Renal cortex interstitium (tissue), 11 donors: ENCODE measurements around the gene STAT4. TPM values are rescaled to one million over a fixed set of nuclear protein-coding genes. Genes with fewer than 3 reads are reported as not detected.

Experiments used
- DNase-seq, 11 donors: peaks; one replicate each; pipeline ENCODE4 v3.0.0-alpha.2; 2013; ENCODE audit warnings: low read depth in 9 of 11, low spot score in 4 of 11; ENCODE audit errors: extremely low read depth in 1 of 11
- polyA plus RNA-seq, 3 donors: library from polyadenylated mRNA; unstranded; fragments of 120-200 nt; gene quantifications; one replicate each; pipeline ENCODE4 v1.2.1, GENCODE V29; 2013; ENCODE audit not compliant: insufficient read length in 3 of 3

STAT4 gene
- polyA plus RNA-seq, 3 donors = 7.6 to 11.5 (median 10.1) TPM

DNA sequence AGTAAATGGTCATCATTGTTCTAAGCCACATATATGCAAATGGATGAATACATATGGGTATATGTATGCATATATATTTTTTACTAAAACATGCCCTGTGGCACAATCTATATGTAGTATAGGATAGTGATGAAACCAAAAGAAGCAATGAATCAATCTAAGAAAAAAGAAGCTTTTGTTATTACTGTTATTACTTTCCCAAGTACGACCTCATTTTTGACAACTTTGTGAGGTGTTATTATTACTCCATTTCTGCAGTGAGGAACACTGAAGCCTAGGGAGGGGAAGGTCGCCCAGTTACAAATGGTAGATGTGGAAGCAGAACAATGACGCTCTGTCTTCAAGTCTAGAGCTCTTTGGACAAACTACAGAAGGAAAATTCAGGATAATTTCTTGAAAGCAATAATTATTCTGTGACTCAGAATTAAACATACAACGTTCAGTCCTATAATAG, 38.3 kb downstream of the STAT4 start:
- no peak for DNase-seq

DNA sequence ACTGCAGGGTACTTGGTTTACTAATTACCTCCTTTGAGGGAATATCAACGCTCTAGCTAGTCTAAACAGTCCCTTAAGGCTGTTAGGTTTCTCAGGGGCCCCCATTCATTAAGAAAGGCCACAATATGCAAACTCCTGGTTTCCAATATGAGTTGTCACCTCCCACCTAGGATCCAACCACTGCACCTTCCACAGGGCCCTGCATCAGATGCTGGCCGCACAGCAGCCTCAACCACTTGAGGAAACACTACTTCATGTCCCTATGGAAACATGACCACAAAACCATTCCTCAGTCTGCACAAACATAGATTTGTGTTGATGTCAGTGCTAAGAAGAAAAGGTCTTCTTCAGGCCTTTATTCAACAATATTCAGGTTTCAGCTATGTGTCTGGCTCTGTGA, 40.9 kb downstream of the STAT4 start:
- DNase-seq = no peak

DNA sequence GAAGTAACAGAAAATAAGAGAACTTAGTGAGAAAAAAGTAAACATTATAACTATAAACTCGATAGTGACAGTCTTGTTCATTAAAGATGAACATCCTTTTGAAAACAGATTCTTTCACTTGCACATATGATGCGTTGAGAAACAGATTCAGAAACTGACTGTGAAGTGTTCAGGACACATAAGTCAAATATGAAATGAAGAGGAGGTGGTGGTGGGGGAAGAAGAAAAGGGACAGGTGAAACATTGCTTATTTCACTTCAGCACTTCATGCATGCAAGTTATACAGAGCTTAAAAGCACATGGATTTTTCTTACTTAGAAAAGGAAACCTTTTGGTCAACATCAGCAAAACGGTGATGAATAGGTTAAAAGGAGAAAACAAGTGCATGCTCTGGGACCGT, 42.5 kb downstream of the STAT4 start:
- no peak for DNase-seq

DNA sequence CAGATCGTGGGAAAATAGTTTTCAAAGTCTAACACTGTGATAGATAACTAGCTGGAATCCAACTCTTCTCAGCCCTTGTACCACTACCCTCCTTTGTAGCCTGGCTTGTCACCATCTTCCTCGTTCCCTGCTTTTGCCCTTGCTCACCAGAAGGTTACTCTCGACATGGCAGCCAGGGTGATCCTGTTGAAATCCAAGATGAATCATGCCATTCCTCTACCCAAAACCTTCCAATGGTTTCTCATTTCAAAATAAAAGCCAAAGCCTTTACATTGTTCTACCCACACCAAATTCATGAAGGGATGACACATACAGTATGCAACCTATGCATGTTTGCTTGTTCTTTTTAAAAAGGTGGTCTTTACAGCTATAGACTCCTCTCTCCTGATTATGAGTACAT, 45.7 kb downstream of the STAT4 start:
- DNase-seq = no peak

DNA sequence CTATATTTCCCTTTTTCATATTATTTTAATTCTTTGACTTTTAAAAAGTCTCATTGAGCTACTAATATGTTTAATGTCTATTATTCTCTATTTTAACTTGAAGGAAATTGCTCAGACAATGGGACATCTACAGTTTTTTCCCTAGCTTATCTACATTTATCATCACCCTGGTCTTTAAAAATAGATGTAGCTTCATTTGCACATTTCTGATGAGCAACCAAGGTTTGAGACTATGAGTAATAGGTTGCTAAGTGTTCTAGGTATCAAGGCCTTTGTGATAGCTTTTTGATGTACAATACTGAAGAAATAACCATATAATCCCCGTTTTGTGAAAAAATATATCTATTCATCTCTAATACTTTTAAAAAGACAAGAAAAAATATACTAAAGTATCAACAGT, 47.0 kb downstream of the STAT4 start:
- no peak for DNase-seq

DNA sequence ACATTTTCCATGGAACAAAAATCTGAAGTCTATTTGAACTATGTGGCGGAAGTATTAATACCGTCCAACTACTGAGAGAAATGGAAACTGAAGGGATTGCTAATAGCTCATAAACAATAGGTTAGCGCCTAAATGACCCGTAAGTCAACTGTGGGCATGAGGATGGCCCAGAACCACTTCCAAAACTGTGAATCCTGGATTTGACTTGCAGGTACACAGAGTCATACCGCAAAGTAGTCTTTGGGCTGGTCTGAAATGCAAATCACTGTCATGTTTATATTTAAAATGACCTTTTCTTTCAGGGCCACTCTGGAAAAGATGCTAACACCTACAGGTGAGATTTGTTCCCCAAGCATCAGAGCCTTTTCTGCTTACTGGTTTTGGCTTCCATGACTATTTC, 50.6 kb downstream of the STAT4 start:
- DNase-seq = no peak

DNA sequence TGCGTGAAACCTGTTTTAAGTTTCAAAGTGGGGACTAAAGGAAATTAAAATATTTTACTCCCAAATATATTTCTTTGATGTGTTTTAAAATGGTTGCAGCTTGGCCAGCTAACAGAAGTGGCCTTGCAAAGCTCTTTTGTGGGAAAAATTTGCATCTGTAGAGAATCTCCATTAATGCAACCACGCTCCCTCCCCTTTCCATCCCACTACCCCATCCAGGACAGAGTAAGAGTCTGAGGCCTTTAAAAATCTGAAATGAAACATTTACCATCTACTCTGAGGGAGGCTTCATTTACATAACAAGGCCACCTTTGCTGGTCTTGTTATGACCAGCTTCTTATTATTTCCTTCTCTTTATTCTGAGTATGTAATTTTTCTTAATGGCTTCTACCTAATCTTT, 63.5 kb downstream of the STAT4 start:
- no peak for DNase-seq

DNA sequence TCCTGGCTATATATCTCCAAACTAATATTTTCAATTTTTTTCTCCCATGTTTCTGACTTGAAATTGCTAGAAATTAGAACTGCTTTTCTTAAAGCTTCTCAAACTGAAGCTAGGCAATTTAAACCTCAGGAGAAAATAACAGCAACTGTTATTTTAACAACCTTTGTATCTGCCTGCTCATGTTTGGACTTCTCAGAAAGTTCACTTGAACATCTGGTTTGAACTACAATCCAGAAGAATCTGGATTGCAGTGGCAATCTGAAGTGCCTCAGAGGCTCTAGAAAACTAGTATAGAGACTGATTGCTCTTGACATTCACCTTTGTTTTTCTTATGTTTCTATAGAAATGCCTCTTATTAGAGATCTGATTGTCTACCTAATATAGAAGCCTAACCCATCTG, 64.1 kb downstream of the STAT4 start:
- DNase-seq = no peak

DNA sequence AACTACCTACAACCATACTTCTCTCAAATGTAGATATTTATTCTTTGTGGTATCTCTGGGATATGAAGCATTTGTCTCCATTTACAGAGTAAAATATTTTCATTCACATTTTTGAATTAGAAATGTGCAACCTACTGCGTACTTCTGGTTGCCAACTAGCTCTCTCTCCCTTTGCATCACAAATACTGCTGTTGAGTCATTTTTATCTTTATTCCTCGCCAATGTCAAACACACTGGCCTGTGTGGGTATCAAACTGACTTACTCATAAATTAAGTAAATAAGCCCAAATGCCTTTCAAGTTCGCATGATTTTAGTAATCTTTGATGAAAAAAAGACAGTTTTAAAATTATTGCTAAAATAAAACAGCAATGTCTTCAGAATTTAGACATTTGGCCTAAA, 67.3 kb downstream of the STAT4 start:
- no peak for DNase-seq

DNA sequence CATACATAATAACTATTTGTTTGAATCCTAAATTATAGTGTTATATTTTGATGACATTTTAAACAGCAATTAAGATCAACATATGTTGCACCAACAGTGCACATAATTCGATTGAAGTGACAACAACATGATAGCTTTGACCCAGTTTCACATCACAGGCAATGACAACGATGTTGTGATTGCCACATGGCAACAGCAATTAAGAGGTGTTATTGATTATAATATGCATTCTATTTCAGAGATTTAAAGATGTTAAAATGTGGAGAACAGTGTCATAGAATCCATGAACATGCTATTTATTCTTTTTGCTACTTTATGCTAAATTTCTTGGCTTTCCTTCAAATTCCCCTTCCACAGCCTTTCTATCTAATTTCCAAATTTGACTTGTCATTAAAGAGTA, 68.5 kb downstream of the STAT4 start:
- no peak for DNase-seq

DNA sequence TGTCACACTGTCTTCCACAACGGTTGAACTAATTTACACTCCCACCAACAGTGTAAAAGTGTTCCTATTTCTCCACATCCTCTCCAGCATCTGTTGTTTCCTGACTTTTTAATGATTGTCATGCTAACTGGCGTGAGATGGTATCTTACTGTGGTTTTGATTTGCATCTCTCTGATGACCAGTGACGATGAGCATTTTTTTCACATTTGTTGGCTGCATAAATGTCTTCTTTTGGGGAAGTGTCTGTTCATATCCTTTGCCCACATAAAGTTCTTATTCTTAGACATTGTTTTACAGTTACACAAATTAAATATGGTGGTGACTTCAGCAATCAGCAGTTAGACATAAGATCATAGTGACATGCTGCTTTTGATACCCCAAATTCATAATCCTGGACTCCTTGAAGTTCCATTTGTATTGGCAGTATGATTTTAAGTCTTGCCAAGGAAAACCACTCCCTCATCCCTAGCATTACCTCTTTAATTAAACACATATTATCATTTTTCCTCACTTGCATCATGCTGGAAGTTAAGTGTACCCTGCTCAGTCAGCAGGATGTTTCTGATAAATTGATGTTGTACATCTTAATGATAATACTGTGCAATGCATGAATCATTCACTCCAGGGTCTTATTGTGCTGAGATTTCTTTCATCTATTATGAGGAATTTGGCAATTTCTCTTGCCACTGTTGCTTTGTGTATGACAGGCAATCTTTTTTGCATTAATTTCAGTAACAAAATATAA, 69.2 kb downstream of the STAT4 start:
- DNase-seq = no peak

DNA sequence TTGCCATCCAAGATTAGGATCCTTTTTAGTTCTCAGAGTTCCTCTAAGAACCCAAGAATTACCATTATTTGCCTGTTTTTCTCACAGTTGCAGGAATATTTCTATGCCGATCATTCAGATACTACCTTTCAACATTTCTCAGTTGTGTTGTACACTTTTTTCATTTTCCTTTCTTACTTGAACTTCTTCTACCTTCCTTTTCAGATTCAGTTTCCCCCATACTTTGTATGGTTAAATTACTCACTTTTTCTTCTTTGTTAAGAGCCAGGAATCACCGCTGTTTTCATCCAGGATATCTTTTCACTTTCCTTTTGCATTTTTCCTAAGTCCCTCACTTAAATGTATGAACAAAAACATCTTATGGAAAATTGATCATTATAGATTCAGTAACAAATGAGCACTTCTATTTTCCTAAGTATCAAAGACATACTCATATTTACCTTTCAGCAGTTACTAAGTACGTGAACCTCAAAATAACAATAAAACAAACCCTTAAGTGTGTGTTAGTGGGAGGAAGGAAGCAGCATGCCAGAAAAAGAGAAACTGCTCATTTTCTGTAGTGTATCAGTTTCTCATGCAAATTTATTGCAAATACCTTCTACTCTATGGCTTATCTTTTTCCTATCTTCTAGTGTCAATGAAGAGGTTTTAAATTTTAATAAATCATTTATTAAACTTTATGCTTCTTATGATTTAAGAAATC, 72.5 kb downstream of the STAT4 start:
- DNase-seq = no peak

DNA sequence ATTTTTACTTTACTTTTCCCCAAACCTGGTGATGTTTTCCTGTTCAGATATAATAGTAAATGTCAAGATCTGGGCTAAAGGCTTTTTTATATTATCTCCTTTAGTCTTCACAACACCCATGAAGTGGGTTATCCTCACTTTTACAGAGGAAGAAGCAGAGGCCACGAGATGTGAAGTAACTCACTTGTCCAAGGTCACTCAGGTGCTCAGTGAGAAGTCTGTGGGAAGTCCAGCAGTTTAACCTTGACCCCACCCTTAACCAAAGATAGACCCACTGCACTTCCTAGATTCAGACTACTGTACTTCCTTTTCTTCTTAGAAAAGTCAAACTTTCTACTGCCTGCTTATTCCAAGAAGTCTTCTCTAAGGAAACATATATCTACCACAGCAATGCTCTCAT, 80.5 kb downstream of the STAT4 start:
- DNase-seq = no peak

DNA sequence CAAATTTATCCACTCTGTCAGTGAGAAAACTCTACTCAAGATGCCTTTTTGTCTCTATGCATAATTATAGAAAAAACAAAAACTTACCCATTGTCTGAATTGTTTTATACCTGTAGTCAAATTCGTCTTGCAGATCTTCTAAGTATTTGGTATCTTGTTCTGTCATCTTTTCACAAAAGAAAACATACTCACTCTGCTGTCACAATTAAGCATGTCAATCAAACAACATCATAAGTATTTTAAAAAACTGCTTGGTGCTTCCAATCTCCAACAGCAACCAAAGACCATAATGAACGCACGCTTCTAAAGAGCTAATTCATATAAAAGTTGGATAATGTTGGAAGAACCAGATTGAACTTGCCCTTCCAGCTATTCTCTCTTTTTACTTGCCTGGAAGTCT, 81.2 kb downstream of the STAT4 start:
- DNase-seq = no peak

DNA sequence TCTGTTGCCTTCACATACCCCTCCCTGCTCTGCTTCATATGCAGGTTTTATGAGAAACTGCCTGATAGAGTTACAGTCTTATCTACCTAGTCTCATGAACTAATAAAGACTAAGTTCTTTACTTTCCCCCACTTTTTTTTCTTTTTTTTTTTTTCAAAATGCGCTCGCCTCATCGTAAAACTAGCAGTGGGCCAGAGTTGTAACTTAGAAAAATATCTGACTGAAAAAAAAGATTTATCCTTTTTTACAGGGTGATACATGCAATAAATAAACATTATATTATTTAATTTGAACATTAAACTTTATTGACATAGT, 83.9 kb downstream of the STAT4 start:
- DNase-seq = no peak

DNA sequence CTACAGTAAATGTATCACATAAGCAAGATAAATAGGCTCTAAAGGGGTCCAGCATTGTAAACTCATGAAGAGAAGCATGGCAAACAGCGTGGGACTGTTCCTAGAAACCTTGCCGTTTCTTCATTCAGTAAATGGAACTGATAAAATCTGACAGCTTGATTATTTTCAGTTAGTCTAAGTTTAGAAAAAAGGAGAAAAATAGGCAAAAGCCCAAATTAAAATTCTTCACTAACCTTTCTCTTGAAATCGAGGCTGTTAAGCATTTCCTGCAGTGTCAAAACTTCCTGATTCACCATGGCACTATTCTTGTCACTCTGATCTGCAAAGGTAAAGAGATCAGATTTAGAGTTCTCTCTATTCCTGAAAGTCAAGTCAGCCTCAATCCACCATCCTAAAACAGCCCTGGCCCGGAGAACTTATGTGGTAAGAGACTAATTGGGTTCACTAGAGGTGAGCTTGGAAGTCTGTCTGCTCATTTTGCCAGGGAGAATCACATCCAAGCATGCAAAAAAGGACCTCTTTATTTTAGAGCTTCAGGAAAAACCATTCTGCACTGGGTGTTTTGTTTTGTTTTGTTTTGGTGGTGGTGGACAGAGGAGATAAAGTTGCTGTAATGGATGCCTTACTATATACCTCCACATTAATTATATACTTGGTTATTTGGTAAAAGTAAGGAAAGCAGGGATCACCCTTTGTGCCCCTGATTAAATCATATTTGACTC, 84.4 kb downstream of the STAT4 start:
- DNase-seq = no peak

DNA sequence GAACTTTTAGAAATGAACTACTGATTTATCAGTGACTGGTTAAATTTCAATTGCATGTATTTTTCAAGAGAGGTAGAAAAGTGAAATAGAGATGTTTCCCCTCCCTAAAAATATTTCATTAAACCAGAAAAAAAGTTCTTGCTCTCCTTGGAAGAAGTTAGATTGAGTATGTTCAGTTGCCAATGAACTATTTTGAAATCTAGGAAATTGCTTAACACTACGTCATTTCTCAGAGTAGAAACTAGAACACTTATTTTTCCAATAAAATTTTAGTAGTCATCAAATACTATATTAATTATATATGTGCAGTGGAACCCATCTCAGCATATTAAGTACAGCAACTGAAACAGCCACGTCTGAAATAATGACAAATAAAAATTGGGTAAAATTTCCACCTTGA, 85.0 kb downstream of the STAT4 start:
- DNase-seq = no peak

DNA sequence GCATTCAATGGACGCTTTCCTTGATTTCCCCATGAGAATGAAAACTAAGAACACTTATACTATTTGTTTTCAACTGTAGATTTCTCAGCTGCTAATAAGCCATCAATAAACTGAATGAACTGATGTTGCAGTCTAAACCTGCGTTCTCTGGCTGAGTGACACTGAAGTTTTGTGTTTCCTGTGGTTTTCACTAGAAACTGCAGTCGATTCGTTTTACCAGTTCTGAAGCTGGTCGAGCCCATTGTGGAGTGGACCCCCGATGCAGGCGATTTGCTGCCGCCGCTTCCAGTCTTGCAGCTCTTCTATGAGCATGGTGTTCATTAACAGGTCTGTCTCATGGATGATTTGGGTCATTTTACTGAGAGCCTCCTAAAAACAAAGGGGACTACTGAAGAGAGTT, 86.2 kb downstream of the STAT4 start:
- DNase-seq = no peak

DNA sequence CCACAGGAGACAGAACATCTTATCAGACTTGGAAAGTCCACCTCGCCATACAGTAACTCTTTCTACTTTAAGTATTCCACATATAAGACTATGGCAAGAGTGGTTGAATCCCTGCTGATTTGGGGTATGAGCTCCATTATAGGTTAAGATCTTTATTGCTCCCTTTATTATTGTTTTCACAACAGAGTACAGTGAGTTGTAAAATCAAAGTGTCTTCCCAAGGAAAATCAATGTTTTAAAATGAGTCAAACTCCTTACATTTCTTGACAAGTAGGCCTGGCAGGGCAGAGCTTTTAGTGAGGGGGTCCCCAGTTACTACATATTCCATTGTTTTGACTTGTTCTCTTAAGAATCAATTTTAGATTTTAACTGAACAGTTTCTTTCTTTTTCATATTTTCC, 87.2 kb downstream of the STAT4 start:
- no peak for DNase-seq

DNA sequence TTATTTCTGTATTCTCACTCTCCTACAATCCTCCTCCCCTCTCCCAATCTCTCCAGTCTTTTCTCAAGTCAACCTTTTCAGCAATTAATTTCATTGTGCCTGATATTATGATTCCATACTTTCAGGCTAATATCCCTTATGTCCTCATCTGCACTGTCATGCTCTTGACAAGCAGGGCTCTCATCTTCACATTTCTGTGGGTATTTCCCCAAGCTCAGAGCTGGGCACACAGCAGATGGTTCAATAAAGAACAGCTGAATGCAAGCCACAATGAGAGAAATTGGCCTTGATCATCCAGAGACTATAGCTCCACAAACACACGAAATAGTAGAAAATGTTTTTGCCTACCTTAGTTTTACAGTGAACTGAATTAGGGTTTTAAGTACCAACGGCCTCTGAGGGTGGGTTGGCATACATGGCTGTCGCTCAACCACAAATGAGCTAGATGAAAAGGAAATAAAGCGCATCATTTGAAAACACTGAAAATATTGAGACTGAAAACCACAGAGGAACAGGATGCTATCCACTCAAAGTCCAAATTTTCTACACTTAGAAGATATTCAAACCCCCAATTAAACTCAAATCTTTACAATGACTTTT, 89.3 kb downstream of the STAT4 start:
- no peak for DNase-seq
